HG02610 (cell line): ENCODE data around the gene GALNT17.
"Not testable (repeated sequence)": the region's sequence is repeated elsewhere in the genome, so short reads cannot be mapped to it uniquely, and the experiment has no call there.

Experiments used
- ATAC-seq: cut with Tn5 transposase; IDR thresholded peaks from one replicate; pipeline ENCODE4 v1.9.1; 2021; ENCODE audit warnings: mild to moderate bottlenecking, moderate library complexity; ENCODE audit not compliant: unreplicated experiment

GALNT17 gene

DNA sequence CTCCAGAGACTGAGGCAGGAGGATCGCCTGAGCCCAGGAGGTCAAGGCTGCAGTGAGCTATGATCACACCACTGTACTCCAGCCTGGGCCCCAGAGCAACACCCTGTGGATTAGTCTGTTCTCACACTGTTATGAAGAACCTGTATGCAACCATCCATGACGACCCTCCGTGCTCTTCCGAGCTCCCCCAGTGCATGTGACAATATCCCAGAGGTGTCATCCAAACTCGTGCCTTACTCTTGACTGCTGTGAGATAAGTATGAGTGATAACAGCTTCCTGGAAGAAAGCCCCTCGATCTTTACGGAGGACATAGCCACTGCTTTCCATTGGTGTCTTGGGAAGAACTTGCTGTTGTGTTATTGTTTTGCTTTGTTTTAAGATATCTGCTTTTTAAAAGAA is 591.9 kb downstream of the GALNT17 start:
- no peak for ATAC-seq

DNA sequence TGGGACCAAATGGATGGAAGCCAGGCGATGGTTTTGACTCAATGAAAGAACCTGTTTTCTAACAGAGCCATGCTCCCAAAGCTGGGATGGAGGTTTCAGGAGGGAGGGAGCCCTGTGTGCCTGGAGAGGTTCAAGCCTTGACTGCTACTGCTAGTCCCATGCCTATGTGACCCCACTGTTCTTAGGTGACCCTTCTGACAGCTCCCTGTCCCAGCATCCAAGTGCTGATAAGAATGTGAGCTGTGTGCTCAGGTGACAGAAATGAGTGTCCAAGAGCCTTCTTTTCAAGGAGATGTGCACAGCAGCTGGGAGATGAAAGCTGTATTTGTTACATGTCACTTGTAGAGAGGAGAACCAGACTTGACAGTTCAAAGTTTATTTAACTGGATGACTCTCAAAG is 595.4 kb downstream of the GALNT17 start:
- ATAC-seq: no peak

DNA sequence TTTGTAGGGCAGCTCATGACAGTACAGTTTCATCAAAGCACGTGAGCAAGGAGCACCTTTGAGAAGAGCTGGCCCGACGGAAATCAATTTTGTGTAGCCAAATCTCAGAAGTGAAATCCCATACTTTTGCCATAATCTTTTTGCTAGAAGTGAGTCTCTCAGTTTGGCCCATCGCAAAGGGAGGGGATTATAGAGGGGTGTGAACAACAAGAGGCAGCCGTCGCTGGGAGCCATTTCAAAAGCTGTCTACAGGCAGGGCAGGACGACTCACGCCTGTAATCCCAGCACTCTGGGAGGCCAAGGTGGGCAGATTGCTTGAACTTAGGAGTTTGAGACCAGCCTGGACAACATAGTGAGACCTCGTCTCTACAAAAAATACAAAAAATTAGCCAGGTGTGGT is 599.8 kb downstream of the GALNT17 start:
- no peak for ATAC-seq

DNA sequence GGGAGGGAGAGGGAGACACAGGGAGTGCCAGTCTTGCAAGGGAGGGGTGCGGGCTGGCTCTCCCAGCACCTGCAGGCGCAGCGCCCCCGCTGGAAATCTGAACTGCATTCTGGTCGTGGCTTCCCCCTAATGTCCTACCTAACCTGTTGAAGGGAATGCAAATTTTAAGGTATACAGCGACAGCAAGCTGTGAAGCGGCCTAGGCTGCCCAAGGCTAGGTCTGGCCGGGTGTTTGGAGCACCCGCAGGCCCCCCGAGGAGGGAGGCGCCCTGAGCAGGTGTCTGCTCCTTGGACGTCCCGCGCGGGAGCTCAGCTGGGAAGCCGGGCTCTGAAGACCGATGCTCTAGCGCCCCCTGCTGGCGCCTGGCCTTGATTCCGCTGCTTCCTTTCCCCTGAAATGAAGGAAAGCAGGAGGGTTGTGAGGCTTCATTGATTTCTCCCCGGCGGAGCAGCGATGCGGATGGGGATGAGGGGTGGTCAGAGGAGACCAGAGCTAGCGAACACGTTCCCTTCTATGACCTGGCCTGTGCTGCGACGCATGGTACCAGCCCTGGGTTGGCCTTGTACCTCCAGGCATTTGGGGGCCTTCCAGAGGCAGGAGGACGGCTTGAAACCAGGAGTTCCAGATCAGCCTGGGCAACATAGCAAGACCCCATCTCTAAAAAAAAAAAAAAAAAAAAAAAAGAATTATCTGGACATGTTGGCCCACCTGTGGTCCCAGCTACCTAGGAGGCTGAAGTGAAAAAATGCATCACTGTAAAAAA is 601.3 kb downstream of the GALNT17 start:
- no peak for ATAC-seq

DNA sequence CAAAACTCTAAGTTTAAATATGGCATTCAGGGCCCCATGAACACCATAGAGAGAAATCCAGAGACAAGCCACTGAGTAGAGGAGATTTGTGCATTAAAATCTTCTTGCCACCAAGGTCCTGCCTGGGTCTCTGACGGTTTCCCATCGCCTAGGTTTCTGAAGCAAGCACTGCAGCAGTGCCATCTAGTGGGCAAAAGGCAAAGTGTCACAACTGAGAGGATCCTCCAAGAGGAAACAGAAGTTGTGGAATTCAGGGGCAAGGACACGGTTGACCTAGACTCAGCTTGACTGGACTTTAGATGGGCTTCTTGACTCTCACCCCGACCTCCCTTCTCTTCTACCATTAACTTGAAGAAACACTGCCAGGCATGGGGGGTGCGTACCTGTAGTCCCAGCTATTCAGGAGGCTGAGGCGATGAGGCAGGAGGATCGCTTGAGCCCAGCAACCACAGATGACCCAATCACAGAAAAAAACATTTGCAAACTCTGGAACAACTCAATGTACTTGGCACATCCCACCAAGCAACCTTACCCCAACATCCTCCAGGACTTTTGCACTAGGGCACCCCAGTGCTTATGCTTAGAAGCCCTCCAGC is 604.1 kb downstream of the GALNT17 start:
- no peak for ATAC-seq

DNA sequence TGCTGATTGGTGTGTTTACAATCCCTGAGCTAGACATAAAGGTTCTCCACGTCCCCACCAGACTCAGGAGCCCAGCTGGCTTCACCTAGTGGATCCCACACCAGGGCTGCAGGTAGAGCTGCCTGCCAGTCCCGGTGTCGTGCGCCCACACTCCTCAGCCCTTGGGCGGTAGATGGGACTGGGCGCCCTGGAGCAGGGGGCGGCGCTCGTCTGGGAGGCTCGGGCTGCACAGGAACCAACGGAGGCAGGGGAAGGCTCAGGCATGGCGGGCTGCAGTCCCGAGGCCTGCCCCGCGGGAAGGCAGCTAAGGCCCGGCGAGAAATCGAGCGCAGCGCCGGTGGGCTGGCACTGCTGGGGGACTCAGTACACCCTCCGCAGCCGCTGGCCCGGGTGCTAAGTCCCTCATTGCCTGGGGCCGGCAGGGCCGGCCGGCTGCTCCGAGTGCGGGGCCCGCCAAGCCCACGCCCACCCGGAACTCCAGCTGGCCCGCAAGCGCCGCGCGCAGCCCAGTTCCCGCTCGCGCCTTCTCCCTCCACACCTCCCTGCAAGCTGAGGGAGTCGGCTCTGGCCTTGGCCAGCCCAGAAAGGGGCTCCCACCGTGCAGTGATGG is 606.1 kb downstream of the GALNT17 start:
- not testable (repeated sequence) for ATAC-seq

DNA sequence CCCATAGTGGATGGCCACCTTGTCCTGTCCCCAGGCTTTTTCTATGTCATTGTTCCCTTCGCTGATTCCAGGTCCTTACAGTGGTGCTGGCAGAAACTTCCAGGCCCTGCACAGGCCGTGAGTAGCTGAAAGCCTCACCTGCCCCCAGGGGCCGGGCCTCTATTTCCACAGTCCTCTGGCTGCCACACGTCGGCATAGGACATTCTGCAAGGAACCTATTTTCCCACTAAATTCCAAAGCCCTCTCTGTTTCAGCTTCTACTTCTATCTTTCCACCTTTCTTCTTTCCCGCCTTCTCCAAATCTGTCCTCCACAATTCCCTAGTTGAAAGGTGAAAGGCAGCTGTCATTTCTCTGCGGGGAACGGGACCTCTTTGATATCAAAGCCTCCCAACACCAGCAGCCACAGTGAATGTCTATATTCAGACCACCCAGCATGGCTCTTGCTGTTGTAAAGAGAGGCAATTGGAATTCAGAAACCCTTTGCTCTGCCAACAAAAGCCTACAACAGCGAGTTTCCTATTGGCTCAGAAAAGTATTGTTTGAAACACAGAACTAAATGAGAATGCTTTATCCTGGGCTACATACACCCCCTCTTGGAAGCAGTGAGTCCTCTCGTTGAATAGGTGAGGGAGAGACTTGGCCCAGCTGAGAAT is 607.7 kb downstream of the GALNT17 start:
- ATAC-seq: no peak

DNA sequence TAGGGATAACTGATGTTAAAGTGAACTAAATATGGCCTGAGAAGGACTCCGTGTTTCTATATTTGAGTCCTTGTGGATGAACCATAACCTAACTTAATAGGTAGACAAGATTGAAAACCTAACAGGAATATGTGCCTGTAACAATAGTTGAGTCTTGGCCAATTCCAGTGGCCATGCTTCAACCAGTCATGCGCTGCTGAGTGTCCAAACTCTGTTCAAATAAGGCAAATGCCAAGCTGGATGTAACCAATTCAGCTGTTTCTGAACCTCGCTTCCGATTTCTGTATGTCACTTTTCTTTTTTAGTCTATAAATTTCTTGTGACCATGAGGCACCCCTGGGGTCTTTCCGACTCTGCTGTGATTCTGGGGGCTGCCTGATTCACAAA is 608.2 kb downstream of the GALNT17 start:
- no peak for ATAC-seq

DNA sequence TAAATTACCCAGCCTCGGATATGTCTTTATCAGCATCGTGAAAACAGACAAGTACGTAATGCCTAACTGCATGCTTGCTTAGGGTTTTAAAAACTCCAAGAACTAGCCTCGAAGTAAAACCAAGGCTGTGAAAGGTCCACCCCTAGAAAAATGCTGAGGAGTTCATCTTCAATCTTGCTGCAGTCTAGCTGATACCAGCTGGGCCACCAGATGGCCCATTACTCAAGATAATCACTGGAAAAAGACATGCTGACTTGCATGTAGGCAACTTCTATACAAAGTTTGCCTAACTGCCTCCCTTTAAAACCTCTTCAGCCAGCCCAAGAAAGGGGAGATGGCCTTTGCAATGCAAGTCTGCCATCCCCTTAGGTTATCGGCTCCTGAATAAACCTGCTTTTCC is 614.1 kb downstream of the GALNT17 start:
- ATAC-seq: no peak

DNA sequence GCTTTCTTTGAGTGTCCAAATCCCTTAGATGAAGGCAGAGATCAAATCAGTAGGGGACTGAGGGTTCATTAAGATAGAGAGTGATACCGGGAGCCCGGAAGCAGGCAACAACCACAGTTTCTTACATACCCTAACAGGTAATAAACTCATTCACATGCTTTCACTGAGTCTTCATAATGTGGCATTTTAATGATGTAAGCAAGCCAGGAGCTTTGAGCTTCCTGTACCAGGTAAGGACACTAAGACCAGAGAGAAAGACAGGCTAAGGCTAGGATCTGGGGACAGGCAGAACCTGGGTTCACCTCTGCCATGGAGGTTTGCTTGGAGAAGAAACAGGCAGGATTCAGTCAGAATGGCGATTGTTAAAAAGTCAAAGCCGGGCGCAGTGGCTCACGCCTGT is 618.3 kb downstream of the GALNT17 start:
- ATAC-seq: no peak

DNA sequence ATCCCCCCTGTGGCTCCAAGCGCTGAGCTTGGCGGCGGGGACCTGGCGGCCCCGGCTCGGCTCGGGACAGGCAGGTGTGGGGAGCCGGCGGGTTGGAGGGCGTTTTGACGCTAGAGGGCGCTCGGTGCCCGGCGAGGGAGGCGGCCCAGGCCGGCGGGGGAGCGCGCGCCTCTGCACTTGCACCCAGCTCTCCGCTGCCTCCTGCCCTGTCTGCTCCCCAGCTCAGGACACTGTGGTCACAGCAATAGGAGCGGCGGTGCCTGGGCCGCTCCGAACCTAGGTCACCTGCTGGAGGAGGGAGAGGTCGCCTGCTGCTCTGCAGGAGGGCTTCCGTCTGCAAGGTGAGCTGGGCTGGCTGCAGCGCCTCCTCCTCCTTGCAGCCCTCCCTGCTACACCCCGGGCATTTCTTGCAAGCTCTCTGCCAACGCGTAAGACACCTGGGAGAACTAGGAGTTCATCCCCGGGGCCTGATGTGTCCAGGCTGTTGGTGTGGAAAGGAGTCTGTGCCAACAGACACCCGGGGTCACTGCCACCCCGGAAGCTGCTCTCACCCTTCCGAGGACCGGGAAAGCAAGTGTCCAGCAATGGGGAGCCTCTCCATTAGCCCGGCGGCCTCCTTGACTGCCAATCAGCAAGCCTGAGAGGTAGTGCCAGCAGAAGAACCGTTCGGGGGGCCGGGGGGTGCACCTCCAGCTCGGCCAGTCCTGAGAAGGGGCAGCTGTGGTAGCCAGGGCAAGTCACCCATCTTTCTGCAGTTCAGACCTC is 620.4 kb downstream of the GALNT17 start:
- no peak for ATAC-seq

DNA sequence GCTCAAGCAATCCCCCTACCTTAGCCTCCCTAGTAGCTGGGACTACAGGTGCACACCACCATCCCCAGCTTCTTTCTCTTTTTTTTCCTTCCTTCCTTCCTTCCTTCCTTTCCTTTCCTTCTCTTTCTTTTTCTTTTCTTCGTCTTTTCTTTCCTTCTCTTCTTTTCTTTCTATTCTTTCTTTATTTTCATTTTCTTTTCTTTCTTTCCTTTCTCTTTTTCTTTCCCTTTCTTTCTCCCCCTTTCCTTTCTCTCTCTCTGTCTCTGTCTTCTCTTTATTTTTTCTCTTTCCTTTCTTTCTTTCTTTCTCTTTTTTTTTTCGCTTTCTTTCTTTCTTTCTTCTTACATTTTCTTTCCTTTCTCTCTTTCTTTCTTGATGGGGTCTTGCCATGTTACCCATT is 621.3 kb downstream of the GALNT17 start:
- ATAC-seq: no peak

DNA sequence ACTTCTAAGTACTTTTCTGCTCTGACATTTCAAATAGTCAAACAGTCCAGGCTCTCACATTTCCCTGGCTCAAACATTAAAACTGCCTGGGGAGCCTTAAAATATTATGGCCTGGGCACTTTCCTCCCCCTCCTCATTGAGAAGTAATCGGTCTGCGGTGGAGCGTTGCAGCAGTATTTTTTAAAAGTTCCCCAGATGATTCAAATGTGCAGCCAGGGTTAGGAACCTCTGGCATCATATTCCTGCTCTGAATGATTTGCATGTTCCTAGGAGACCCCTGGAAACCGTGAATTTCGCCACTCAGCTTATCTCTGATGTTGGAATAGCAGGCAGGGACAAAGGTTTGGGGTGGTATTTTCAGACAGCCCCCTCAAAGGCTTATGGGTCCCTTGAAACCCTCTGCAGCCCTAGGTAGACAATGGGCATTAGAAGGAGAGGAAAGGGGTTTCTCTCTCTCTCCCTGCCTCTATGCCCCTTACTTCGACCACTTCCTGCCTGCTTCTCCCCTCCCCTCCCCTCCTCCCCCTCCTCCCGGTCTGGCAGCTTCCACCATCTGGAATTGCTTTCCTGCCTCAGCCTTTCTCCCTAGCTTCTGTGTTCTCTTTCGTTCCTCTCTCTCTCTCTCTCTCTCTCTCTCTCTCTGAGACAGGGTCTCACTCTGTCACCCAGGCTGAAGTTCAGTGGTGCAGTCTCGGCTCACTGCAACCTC is 622.2 kb downstream of the GALNT17 start:
- ATAC-seq: no peak

DNA sequence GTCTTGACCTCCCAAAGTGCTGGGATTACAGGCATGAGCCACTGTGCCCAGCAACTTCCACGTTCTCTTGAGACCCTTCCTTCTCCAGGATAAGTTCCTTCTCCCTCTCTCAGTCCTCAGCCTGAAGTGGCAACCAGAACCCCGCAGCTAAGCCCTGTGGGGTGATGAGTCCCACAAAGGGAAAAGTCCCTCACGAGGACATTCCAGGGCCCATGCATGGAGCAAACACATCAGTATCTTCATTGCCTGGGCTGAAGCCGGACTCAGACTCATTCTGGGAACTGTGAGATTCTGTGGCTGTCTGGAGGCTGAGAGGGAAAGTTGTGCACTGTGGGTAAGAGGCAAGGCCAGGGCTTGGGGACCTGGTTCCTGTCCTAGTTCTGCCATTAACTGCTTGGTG is 622.9 kb downstream of the GALNT17 start:
- ATAC-seq: no peak

DNA sequence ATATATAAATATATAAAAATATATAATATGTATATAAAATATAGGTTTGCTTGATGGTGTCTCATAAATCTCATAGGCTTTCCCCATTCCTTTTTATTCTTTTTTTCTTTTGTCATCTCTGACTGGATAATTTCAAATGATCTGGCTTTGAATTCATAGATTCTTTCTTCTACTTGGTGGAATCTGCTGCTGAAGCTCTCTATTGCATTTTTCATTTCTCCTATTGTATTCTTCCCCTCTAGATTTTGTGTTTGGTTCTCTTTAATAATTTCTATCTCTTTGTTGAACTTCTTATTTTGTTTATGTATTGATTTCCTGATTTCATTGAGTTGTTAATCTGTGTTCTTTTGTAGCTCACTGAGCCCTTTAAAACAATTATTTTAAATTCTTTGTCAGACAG is 629.4 kb downstream of the GALNT17 start:
- no peak for ATAC-seq
